IMR-90 (cell line): Measurements from ENCODE around the gene LYRM4. TPM values are rescaled to one million over a fixed set of nuclear protein-coding genes. Genes with fewer than 3 reads are reported as not detected.

Experiments used
- ATAC-seq: fragments of 200-7000 bp; cut with Tn5 transposase; 2 replicates; pipeline ENCODE4 v1.9.1; 2020; ENCODE audit warnings: low read depth, mild to moderate bottlenecking, moderate library complexity
- BruUV-seq: library from RNA; stranded (reverse); fragments of 400-500 nt; replicated peaks from 2 replicates; lab custom pipeline; 2021; lab: Mats Ljungman, UMichigan
- CTCF ChIA-PET: fragments of 300-600 bp; formaldehyde crosslinking; extraction: SDS; loops from one replicate; lab custom pipeline; 2021; ENCODE audit warnings: antibody characterized with exemption; lab: Yijun Ruan, JAX
- POLR2A ChIA-PET: fragments of 300-600 bp; sonication (Branson Sonifier 250); formaldehyde crosslinking; loops from one replicate; lab custom pipeline; 2022; ENCODE audit warnings: antibody characterized with exemption; ENCODE audit not compliant: unreplicated experiment; lab: Charles Lee
- DNase-seq: peaks from one replicate; pipeline ENCODE4 v3.0.0; 2013
- H2AFZ ChIP-seq: replicated peaks from 2 replicates; pipeline ENCODE3; 2013; ENCODE audit warnings: low read length, mild to moderate bottlenecking; ENCODE audit not compliant: poor library complexity
- H2AK5ac ChIP-seq: 2 replicates; pipeline ENCODE4 v1.6.1; 2013; ENCODE audit warnings: low read depth, low read length, inconsistent platforms
- H2AK9ac ChIP-seq: replicated peaks from 2 replicates; pipeline ENCODE3; 2013; ENCODE audit warnings: mild to moderate bottlenecking, low read depth, low read length, moderate library complexity; ENCODE audit not compliant: poor library complexity
- H2BK120ac ChIP-seq: 2 replicates; pipeline ENCODE4 v1.6.1; 2013; ENCODE audit warnings: low read depth, low read length, inconsistent platforms
- H2BK15ac ChIP-seq: 3 replicates; pipeline ENCODE4 v1.6.1; 2013; ENCODE audit warnings: low read depth, low read length, inconsistent platforms
- H2BK20ac ChIP-seq: 2 replicates; pipeline ENCODE4 v1.6.1; 2013; ENCODE audit warnings: low read depth, mild to moderate bottlenecking, inconsistent platforms, low read length, moderate library complexity
- H2BK5ac ChIP-seq: 2 replicates; pipeline ENCODE4 v1.6.1; 2013; ENCODE audit warnings: mild to moderate bottlenecking, low read depth, low read length, inconsistent platforms; ENCODE audit not compliant: poor library complexity, severe bottlenecking
- H3K14ac ChIP-seq: replicated peaks from 2 replicates; pipeline ENCODE4 v1.6.1; 2013; ENCODE audit warnings: low read depth, low read length, inconsistent platforms
- H3K18ac ChIP-seq: 2 replicates; pipeline ENCODE4 v1.6.1; 2013; ENCODE audit warnings: low read depth, low read length, control low read depth
- H3K23ac ChIP-seq: 2 replicates; pipeline ENCODE4 v1.6.1; 2013; ENCODE audit warnings: low read depth, low read length, inconsistent platforms
- H3K27ac ChIP-seq: 2 replicates; pipeline ENCODE4 v1.5.1; 2013; ENCODE audit warnings: mild to moderate bottlenecking, control low read depth, low read length; ENCODE audit not compliant: insufficient read depth
- H3K27me3 ChIP-seq: 2 replicates; pipeline ENCODE4 v1.6.1; 2013; ENCODE audit warnings: low read length; ENCODE audit not compliant: control insufficient read depth, insufficient read depth
- H3K36me3 ChIP-seq: 2 replicates; pipeline ENCODE4 v1.6.1; 2013; ENCODE audit warnings: low read length, mixed read lengths; ENCODE audit not compliant: control insufficient read depth, insufficient read depth
- H3K4ac ChIP-seq: 2 replicates; pipeline ENCODE4 v1.6.1; 2013; ENCODE audit warnings: low read depth, low read length, inconsistent platforms
- H3K4me1 ChIP-seq: 2 replicates; pipeline ENCODE4 v1.6.1; 2013; ENCODE audit warnings: low read length, mixed read lengths; ENCODE audit not compliant: control insufficient read depth, insufficient read depth
- H3K4me2 ChIP-seq: 2 replicates; pipeline ENCODE4 v1.6.1; 2013; ENCODE audit warnings: low read depth, mild to moderate bottlenecking, control low read depth, low read length, moderate library complexity
- H3K4me3 ChIP-seq: 2 replicates; pipeline ENCODE4 v1.5.1; 2013; ENCODE audit warnings: low read depth, mild to moderate bottlenecking, control low read depth, low read length, moderate library complexity; ENCODE audit not compliant: insufficient read depth
- H3K56ac ChIP-seq: 2 replicates; pipeline ENCODE4 v1.6.1; 2013; ENCODE audit warnings: low read length, inconsistent platforms; ENCODE audit not compliant: insufficient read depth; ENCODE audit errors: extremely low read depth
- H3K79me1 ChIP-seq, 2 experiments: 2 replicates each; pipeline ENCODE4 v1.6.1; 2013; ENCODE audit warnings: low read length in 2 of 2, inconsistent platforms in 1 of 2, low read depth in 1 of 2
- H3K9ac ChIP-seq: 2 replicates; pipeline ENCODE4 v1.6.1; 2013; ENCODE audit warnings: low read depth, low read length, control low read depth
- H3K9me1 ChIP-seq: 2 replicates; pipeline ENCODE4 v1.6.1; 2013; ENCODE audit warnings: low read length, inconsistent platforms; ENCODE audit not compliant: insufficient read depth
- H3K9me3 ChIP-seq: 2 replicates; pipeline ENCODE4 v1.6.1; 2013; ENCODE audit warnings: low read length; ENCODE audit not compliant: control insufficient read depth, insufficient read depth
- H4K20me1 ChIP-seq: 2 replicates; pipeline ENCODE4 v1.6.1; 2013; ENCODE audit warnings: low read length, inconsistent platforms; ENCODE audit not compliant: insufficient read depth
- H4K5ac ChIP-seq: 2 replicates; pipeline ENCODE4 v1.6.1; 2013; ENCODE audit warnings: mild to moderate bottlenecking, low read depth, low read length, control low read depth
- H4K8ac ChIP-seq, 2 experiments: 2 replicates each; pipeline ENCODE4 v1.6.1; 2013; ENCODE audit warnings: low read depth in 2 of 2, low read length in 2 of 2, control low read depth in 1 of 2, inconsistent platforms in 1 of 2
- H4K91ac ChIP-seq: 2 replicates; pipeline ENCODE4 v1.6.1; 2013; ENCODE audit warnings: low read depth, low read length, inconsistent platforms; ENCODE audit not compliant: insufficient read depth
- CHD1 ChIP-seq: IDR thresholded peaks from 2 replicates; pipeline ENCODE4 v1.6.1; 2012; ENCODE audit warnings: low read depth, low read length, improper control_type of control experiment
- FOS ChIP-seq: fragments of 150-350 bp; IDR thresholded peaks from 2 replicates; pipeline ENCODE4 v1.6.1; 2016; ENCODE audit warnings: low read depth, low read length
- MAZ ChIP-seq: IDR thresholded peaks from 2 replicates; pipeline ENCODE4 v1.6.1; 2012; ENCODE audit warnings: low read depth, mild to moderate bottlenecking, low read length, improper control_type of control experiment, moderate library complexity, borderline replicate concordance
- POLR2A ChIP-seq: IDR thresholded peaks from 2 replicates; pipeline ENCODE4 v1.6.1; 2012; ENCODE audit warnings: mild to moderate bottlenecking, low read depth, low read length
- RCOR1 ChIP-seq: IDR thresholded peaks from 2 replicates; pipeline ENCODE4 v1.6.1; 2012; ENCODE audit warnings: mild to moderate bottlenecking, low read length, improper control_type of control experiment; ENCODE audit not compliant: insufficient replicate concordance
- SMC3 ChIP-seq: fragments of 150-350 bp; IDR thresholded peaks from 2 replicates; pipeline ENCODE4 v1.6.1; 2016; ENCODE audit warnings: low read depth, mild to moderate bottlenecking, antibody characterized with exemption, low read length, moderate library complexity
- WGBS, 2 experiments: methylation state at CpG; one replicate each; pipeline versions ENCODE4 v1.1.5 to v1.1.7; 2013; ENCODE audit warnings: missing lambda C conversion rate in 2 of 2; ENCODE audit not compliant: insufficient read length in 1 of 2; ENCODE audit errors: extremely low coverage in 2 of 2; 5-methylcytosine and 5-hydroxymethylcytosine counted together
- dilution Hi-C: fragments of 300-500 bp; cut with HindIII; formaldehyde crosslinking; loops from one replicate; pipeline ENCODE4 v1.14.3; 2018; ENCODE audit warnings: low sequenced_read_pairs; ENCODE audit not compliant: unreplicated experiment
- in situ Hi-C: fragments of 300-500 bp; cut with MboI; formaldehyde crosslinking; loops from 3 replicates; pipeline ENCODE4 v1.14.3; 2019; ENCODE audit warnings: low sequenced_read_pairs, inconsistent platforms, mixed read lengths
- intact Hi-C: fragments of 100-400 bp; cut with micrococcal nuclease; formaldehyde crosslinking; loops from 2 replicates; pipeline ENCODE4 v1.10.0; 2022
- polyA plus RNA-seq, 3 experiments: library from polyadenylated mRNA; depleted of rRNA; stranded (reverse); fragments of >200 nt; gene quantifications; 2 replicates each; pipeline ENCODE4 v1.2.3, GENCODE V29; 2012; ENCODE audit warnings: low replicate concordance in 1 of 3
- total RNA-seq: library from RNA; depleted of rRNA; stranded (reverse); fragments of >200 nt; gene quantifications from 2 replicates; pipeline ENCODE4 v1.2.3, GENCODE V29; 2012
- TF ChIP-seq, protein P1 (sequence below): conservative IDR thresholded peaks from 2 replicates; pipeline ENCODE4 v1.5.1; 2012; ENCODE audit warnings: mild to moderate bottlenecking, low read depth, low read length, improper control_type of control experiment
- TF ChIP-seq, protein P2 (sequence below): fragments of 150-350 bp; IDR thresholded peaks from 2 replicates; pipeline ENCODE4 v1.6.1; 2017; ENCODE audit warnings: mild to moderate bottlenecking, antibody characterized with exemption, low read length, low read depth
- TF ChIP-seq, protein P3 (sequence below): fragments of 150-350 bp; IDR thresholded peaks from 2 replicates; pipeline ENCODE4 v1.6.1; 2016; ENCODE audit warnings: low read depth, mild to moderate bottlenecking, low read length, moderate library complexity, borderline replicate concordance

LYRM4 gene
- total and polyA plus RNA-seq, 2 of the 4 experiments (the other 2 are of a cell fraction), result 11.5 to 26.6 TPM

DNA sequence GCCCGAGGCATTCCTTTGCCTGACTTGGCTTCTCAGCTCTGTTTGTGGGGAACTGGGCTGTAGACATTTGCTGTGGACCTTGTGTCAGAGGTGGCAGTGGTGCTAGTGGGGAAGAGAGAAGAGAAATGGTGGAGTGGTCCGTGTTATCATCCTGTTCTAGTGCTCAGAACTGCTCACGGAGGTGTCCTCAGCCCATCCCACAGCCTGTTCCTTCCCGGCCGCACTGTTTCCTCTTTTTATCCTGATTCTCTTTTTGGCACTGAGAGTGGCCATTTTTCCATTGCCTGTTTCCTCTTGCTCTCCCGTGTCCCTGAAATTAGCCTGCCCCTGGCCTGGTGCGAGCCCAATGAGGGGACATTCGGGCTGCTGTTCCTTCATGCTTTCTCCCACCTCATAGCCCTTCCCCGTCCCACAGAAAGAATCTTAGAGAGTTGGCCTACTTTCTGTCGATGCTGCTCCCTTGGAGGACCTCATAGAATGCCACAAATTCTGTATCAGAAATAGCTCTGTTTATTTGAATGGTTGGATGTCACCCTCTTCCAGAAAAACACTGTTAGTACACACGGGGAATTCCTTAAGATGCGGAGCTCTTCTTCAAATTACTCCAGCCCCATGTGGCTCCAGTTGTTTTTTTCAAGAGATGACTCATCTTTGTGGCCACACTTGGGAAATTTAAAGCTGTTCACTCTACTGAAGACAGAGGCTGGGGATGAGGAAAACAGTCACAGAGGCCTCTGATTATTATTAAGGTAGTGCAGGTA is 26.6 kb upstream of the LYRM4 start (continued):
- TF ChIP-seq, protein P1, sequence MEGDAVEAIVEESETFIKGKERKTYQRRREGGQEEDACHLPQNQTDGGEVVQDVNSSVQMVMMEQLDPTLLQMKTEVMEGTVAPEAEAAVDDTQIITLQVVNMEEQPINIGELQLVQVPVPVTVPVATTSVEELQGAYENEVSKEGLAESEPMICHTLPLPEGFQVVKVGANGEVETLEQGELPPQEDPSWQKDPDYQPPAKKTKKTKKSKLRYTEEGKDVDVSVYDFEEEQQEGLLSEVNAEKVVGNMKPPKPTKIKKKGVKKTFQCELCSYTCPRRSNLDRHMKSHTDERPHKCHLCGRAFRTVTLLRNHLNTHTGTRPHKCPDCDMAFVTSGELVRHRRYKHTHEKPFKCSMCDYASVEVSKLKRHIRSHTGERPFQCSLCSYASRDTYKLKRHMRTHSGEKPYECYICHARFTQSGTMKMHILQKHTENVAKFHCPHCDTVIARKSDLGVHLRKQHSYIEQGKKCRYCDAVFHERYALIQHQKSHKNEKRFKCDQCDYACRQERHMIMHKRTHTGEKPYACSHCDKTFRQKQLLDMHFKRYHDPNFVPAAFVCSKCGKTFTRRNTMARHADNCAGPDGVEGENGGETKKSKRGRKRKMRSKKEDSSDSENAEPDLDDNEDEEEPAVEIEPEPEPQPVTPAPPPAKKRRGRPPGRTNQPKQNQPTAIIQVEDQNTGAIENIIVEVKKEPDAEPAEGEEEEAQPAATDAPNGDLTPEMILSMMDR, result 0 out of 2 replicates have a peak, but pooled peaks have one; percentile 3

DNA sequence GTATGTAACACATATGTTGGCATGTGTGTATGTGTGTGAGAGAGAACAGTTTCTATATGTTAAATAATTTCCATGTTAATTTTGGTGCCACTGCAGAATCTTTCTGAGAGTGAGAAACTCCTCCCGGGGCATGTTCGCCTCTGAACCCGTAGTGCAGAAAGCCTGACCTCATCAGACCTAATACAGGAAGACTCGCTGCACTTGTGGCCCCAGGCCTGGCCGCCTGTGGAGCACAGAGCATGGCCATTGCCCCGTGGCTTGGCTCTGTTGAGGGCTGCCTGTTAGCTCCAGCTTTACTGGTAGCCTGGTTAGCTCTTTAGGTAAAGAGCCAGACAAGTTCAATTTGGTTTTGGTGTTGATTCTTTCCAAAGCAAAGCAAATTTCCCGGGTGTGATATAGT is 26.0 kb upstream of the LYRM4 start:
- peaks cover 17 to 40% of the 10 kb centered on the region in 2 experiments for H3K79me1 ChIP-seq
- peaks cover 13% of the 10 kb centered on the region for H3K9me1 ChIP-seq
- H2AK9ac ChIP-seq, result no peak overlapping the region
- in situ Hi-C loops (no loop called here), dilution Hi-C loops (no loop called here), intact Hi-C loops (no loop called here)
- H3K9me3 ChIP-seq, result no peaks in the 10 kb centered on the region
- peak overlapping the region; percentile 78 for H2BK20ac ChIP-seq
- H2BK15ac ChIP-seq, result no peak overlapping the region
- no peak overlapping the region for H4K5ac ChIP-seq
- DNase-seq (no peak), ATAC-seq (no peak)
- H3K4ac ChIP-seq, result no peak overlapping the region
- H2AK5ac ChIP-seq, result peak overlapping the region; percentile 78; the same call in 1 of the 2 replicates
- no peak overlapping the region for H2AFZ ChIP-seq
- H3K4me1 ChIP-seq, result peaks cover 8% of the 10 kb centered on the region
- H3K18ac ChIP-seq, result no peak overlapping the region
- H3K27ac ChIP-seq, result no peak overlapping the region
- peak overlapping the region; percentile 28; the same call in 1 of the 2 replicates for H3K14ac ChIP-seq
- peaks cover 22% of the 10 kb centered on the region for H4K20me1 ChIP-seq
- no peak overlapping the region for H4K91ac ChIP-seq
- H3K23ac ChIP-seq, result no peak overlapping the region; the same call in 1 of the 2 replicates
- ChIA-PET POLR2A (no interaction called here), CTCF (no interaction called here)
- H3K56ac ChIP-seq, result no peak overlapping the region
- BruUV-seq, result no TSS peak
- WGBS, 2 experiments, result 92% methylated on average over 2 of the region's 7 CpGs; no CpG with 5 or more reads in 1 of the 2 experiments
- H3K4me3 ChIP-seq, result no peak overlapping the region
- no peak overlapping the region for H3K4me2 ChIP-seq
- H3K27me3 ChIP-seq, result no peaks in the 10 kb centered on the region
- H2BK5ac ChIP-seq, result no peak overlapping the region
- H3K9ac ChIP-seq, result no peak overlapping the region
- H4K8ac ChIP-seq, result no peak overlapping the region
- no peaks in the 10 kb centered on the region for H3K36me3 ChIP-seq
- 0 out of 2 replicates have a peak overlapping the region, but pooled peaks have one; percentile 29 for H2BK120ac ChIP-seq
- TF ChIP-seq MAZ (no peak), RCOR1 (no peak), SMC3 (no peak), POLR2A (no peak), CHD1 (no peak), FOS (no peak)
- TF ChIP-seq, protein P2, sequence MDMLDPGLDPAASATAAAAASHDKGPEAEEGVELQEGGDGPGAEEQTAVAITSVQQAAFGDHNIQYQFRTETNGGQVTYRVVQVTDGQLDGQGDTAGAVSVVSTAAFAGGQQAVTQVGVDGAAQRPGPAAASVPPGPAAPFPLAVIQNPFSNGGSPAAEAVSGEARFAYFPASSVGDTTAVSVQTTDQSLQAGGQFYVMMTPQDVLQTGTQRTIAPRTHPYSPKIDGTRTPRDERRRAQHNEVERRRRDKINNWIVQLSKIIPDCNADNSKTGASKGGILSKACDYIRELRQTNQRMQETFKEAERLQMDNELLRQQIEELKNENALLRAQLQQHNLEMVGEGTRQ, result no peak
- TF ChIP-seq, protein P3, sequence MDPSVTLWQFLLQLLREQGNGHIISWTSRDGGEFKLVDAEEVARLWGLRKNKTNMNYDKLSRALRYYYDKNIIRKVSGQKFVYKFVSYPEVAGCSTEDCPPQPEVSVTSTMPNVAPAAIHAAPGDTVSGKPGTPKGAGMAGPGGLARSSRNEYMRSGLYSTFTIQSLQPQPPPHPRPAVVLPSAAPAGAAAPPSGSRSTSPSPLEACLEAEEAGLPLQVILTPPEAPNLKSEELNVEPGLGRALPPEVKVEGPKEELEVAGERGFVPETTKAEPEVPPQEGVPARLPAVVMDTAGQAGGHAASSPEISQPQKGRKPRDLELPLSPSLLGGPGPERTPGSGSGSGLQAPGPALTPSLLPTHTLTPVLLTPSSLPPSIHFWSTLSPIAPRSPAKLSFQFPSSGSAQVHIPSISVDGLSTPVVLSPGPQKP, result no peak
